Middle frontal gyrus (tissue), 1 donor: ENCODE measurements around the gene PLIN4.
"Not testable (repeated sequence)": the region's sequence is repeated elsewhere in the genome, so short reads cannot be mapped to it uniquely, and the experiment has no call there.

Experiments
- DNase-seq: peaks from one replicate; pipeline ENCODE4 v3.0.0-alpha.2; 2015; ENCODE audit warnings: low spot score; ENCODE audit errors: extremely low spot score

PLIN4 gene

DNA sequence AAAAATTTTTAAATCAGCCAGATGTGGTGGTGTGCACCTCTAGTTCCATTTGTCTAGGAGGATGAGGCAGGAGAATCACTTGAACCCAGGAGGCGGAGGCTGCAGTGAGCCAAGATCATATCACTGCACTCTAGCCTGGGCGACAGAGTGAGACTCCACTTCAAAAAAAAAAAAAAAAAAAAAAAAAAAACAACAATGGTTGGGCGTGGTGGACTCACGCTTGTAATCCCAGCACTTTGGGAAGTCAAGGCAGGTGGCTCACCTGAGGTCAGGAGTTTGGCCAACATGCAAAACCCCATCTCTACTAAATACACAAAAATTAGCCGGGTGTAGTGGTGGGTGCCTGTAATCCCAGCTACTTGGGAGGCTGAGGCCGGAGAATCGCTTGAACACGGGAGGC, 9.1 kb upstream of the PLIN4 start:
- DNase-seq, result not testable (repeated sequence)

GRCh38 chr19:4525563-4526002, 7.3 kb upstream of the PLIN4 start:
- no peak for DNase-seq

- no peak for DNase-seq
Measured at GRCh38 chr19:4524808-4525562, 6.7 kb upstream of the PLIN4 start.

GRCh38 chr19:4523306-4524110, 5.2 kb upstream of the PLIN4 start:
- no peak for DNase-seq

DNA sequence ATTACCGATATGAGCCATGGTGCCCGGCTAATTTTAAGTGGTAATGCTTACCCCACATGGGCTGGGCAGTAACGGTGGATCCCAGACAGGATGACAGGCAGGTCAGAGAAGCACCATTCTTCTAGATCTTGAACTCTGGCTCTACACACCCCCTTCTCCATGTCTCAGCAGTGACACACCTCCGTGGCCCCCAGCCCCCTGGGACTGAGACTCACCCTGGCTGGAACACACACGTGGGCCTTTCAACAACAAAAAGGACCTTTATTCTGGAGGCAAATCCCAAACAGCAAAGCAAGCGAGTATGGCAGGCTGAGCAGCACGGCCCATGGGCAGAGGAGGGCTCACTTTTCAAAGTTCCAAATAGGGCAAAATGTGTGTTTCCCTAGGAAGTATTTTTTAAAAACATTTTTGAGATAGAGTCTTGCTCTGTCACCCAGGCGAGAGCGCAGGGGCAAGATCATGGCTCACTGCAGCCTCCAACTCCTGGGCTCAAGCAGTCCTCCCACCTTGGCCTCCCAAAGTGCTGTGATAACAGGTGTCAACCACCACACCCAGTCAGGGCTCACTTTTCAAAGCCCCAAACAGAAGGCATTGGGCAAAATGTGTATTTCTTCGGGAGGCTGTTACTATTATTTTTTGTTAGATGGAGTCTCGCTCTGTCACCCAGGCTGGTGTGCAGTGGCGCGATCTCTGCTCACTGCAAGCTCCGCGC, 4.2 kb upstream of the PLIN4 start:
- no peak for DNase-seq

DNA sequence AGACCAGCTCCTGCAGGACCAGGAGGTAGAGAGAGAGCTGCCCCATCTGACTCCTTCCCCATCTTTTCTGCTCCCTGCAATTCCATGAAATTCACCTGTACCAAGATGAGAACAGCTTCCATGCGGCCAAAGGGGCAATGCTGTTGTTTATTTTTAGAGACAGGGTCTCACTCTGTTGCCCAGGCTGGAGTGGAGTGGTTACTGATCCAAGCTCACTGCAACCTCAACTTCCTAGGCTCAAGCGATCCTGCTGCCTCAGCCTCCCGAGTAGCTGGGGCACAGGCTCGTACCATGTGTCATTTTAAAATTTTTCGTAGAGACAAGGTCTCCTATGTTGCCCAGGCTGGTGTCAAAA, 3.6 kb upstream of the PLIN4 start:
- DNase-seq, result no peak

DNA sequence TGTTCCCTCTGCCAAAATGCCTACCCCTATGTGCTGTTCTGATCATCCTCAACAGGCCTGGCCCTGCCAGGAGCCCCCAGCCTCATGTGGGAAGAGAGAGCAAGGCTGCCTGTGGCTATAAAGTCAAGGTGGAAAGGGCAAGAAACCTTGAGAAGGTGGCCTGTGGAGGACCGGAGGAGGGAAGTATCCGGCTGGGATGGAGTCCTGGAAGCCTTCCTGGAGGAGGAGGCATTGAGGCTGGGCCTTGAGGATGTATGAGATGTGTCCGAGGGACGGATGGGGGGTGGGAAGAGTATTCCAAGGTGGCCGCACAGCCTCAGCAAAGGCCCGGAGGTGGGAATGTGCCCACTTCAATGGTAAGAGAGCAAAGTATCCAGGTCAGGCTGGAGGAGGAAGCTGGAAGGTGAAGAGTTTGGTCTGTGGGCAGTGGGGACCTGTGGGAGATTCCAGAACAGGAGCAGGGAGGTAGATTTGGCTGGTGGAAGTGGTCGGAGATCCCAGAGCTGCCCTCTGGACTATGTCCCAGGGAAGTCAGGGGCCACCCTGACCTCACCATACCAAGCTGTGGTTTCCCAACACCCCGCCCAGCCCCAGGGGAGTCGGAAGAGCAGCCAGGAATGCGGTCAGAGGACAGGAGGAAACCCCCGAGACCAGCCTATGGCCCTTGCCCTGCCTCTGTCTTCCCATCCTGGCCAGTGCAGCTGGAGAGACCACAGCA, 3.0 kb upstream of the PLIN4 start:
- no peak for DNase-seq

DNA sequence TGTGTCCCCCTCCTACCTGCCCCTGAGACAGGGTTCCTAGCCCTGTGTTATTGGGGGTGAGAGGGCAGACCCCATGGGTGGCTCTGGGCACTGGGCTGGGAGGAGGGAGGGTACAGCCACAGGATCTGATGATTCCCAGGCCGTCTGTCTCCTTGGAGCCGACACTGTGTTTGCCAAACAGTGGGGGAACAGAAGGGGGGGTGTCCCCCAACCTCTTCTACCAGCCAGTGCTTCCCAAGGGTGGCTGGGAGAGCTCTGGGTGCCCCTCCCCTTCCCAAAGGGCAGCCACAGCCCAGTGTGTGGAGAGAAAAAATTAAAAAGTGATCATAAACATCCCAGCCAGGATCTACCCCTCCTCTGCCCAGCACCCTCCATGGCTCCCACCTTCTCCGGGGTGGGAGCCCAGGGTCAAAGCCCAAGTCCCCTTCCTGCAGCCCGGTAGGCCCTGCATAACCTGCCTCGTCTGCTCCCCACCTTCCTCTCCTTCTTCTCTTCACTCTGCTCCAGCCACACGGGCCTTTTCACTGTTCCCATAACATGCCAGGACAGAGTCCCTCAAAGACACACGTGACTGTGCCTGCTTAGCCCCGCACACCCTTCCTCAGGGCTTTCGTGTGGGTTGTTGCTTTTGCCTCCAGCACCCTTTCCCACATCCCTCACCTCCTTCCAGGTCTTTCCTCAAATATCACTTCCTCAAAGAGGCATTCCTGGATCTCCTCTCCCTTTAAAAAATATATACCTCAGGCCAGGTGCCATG, 1.4 kb upstream of the PLIN4 start:
- no peak for DNase-seq

DNA sequence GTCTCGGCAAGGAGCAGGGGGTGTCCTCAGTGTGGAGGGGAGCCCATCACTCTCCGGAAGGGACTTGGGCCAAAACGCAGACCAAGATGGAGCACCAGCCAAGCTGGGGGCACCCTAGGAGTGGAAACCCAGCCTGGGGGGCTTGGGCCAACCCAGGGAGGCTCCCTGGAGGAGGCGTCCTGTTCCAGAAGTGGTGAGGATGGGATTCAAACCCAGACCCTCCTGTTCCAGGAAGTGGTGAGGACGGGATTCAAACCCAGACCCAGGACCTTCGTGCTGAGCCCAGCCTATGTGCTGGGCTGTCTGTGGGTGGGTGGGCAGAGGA, 848 bp upstream of the PLIN4 start:
- no peak for DNase-seq

- DNase-seq, result no peak
Measured at GRCh38 chr19:4517451-4518057, 732 bp downstream of the PLIN4 start.

- DNase-seq, result no peak
Measured at GRCh38 chr19:4516939-4517300, 1.4 kb downstream of the PLIN4 start.

DNA sequence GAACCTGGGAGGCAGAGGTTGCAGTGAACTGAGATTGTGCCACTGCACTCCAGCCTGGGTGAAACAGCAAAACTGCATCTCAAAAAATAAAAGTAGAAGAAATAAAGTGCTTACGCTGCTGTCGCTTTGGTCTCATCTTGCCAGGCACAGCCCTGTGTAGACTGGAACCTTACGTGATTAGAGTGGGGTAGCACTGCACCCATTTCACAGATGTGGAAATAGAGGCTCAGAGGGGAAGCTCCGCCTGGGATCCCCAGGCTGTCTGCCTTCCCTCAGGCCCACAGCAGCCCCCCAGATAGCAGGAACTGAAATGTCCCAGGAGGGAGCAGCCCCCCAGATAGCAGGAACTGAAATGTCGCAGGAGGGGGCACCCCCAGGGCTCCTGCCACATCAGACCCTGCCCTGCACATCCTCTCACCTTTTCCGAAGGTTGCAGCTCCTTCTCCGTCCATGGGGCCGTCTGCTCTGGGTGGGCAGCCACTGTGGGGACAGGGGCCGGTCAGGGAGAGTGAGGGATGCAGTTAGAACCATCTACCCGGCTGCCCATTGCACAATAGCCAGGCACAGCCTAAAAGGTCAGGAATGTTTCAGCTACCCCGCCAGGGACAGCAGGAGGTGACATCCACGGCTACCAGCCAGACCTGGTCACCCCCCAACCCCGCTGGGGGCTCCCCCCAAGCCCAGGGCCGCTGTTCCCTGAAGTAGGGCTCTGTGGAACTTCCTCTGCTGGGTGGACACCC, 1.9 kb downstream of the PLIN4 start:
- DNase-seq, result no peak

GRCh38 chr19:4515732-4516131, 2.6 kb downstream of the PLIN4 start:
- DNase-seq, result no peak

DNA sequence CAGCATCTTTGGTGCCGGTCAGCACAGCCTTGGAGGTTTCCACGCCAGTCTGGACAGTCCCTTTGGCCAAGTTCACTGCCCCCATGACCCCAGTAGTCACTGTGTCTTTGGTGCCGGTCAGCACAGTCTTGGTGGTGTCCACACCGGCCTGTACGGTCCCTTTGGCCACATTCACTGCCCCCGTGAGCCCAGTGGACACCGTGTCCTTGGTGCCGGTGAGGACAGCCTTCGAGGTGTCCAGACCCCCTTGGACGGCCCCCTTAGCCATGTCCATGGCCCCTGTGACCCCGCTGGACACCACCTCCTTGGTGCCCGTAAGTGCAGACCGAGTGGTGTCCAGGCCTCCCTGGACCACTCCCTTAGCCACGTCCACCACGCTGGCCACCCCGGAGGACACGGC, 5.0 kb downstream of the PLIN4 start:
- no peak for DNase-seq

DNA sequence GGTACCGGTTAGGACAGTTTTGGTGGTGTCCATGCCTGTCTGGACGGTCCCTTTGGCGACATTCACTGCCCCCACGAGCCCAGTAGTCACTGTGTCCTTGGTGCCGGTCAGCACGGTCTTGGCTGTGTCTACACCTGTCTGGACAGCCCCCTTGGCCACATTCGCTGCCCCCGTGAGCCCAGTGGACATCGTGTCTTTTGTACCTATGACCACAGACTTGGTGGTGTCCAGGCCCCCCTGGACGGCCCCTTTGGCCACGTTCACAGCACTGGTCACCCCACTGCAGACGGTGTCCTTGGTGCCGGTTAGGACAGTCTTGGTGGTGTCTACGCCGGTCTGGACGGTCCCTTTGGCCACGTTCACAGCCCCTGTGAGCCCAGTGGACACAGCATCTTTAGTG, 6.2 kb downstream of the PLIN4 start:
- no peak for DNase-seq

DNA sequence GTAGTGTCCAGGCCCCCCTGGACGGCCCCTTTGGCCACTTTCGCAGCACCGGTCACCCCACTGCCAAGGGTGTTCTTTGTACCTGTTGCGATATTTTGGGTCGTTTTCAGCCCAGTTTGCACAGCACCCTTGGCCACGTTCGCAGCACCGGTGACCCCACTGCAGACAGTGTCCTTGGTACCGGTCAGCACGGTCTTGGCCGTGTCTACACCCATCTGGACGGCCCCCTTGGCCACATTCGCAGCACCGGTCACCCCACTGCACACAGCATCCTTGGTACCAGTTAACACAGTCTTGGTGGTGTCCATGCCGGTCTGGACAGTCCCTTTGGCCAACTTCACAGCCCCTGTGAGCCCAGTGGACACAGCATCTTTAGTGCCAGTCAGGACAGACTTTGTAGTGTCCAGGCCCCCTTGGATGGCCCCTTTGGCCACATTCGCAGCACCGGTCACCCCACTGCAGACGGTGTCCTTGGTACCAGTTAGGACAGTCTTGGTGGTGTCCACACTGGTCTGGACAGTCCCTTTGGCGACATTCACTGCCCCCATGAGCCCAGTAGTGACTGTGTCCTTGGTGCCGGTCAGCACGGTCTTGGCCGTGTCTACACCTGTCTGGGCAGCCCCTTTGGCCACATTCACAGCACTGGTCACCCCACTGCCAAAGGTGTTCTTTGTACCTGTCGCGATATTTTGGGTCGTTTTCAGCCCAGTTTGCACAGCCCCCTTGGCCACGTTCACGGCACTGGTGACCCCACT, 6.8 kb downstream of the PLIN4 start:
- DNase-seq, result no peak

DNA sequence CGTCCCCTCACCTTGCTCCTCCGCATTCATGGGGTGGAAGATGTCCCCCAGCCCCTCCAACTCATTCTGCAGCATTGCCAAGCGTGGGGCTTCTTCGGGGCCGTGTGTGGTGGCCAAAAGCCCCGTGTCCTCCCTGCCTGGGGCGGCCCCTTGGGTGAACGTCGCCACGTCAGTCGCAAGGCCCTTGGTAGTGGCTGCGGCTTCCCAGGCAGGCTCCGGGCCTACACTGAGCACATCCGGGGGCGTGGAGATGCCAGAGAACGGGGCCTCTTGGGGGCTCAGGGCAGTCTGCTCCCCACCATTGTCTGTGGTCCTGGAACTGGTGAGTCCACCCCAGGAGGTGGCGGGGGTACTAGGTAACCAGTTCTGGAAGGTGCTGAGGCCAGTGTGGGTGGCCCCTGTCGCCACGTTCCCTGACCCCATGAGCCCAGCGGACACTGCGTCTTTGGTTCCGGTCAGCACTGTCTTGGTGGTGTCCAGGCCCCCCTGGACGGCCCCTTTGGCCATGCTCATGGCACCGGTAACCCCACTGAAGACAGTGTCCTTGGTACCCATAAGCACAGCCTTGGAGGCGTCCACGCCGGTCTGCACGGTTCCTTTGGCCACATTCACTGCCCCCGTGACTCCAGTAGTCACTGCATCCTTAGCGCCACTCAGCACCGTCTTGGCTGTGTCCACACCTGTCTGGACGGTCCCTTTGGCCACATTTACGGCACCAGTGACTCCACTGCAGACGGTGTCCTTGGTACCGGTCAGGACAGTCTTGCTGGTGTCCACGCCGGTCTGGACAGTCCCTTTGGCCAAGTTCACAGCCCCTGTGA, 7.6 kb downstream of the PLIN4 start:
- no peak for DNase-seq

DNA sequence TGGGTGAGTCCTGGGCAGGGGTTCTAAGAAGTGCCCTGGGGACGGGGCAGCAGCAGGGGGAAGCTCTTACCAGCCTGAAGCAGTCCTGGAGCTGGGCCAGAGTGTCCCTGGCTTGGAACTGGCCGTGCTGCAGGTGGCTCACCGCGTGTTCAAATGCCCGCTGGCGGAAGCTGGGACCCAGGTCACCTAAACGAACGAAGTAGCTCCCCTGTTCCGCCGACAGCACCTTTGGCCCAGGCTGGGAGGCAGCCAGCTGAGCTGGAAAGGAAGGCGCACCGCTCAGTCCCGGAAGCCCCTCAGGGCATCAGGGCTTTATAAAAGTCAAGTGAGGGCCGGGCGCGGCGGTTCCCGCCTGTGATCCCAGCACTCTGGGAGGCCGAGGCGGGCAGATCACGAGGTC, 9.6 kb downstream of the PLIN4 start:
- DNase-seq, result no peak
